ENCODE results near the gene ADAM30. TPM values are rescaled to one million over a fixed set of nuclear protein-coding genes. Genes with fewer than 3 reads are reported as not detected.

ADAM30 gene
- polyA plus RNA-seq, 1 donor from 2014 or later: not detected

GRCh38 chr1:119893827-119894700 lies 2.3 kb downstream of the ADAM30 start:
- H3K4me3 Mint-ChIP-seq: no peak overlapping the region
- peaks cover 2% of the 10 kb centered on the region for H3K27me3 Mint-ChIP-seq
- H3K27ac Mint-ChIP-seq: peak overlapping the region in 1 of 3 donors; percentile 32
- H3K9me3 Mint-ChIP-seq: peaks cover under 1 to 2% (median under 1%) of the 10 kb centered on the region in 3 donors
- peaks cover 2% of the 10 kb centered on the region for H3K36me3 Mint-ChIP-seq
- H3K4me1 Mint-ChIP-seq: no peaks in the 10 kb centered on the region

GRCh38 chr1:119893238-119893791 lies 3.0 kb downstream of the ADAM30 start:
- H3K4me3 Mint-ChIP-seq: no peak overlapping the region
- peaks cover 2 to 8% (median 3%) of the 10 kb centered on the region in 3 donors for H3K9me3 Mint-ChIP-seq
- peak overlapping the region in 1 of 3 donors; percentile 32 for H3K27ac Mint-ChIP-seq
- H3K36me3 Mint-ChIP-seq: peaks cover 3% of the 10 kb centered on the region
- H3K27me3 Mint-ChIP-seq: peaks cover 2% of the 10 kb centered on the region
- no peaks in the 10 kb centered on the region for H3K4me1 Mint-ChIP-seq

GRCh38 chr1:119891386-119891785 lies 4.9 kb downstream of the ADAM30 start:
- Mint-ChIP-seq H3K36me3 (peaks cover 3% of the 10 kb centered on the region), H3K27me3 (peaks cover 3% of the 10 kb centered on the region), H3K9me3 (peaks cover 3 to 12% (median 5%) of the 10 kb centered on the region in 3 donors), H3K4me3 (no peak overlapping the region), H3K27ac (no peak overlapping the region), H3K4me1 (no peaks in the 10 kb centered on the region)

GRCh38 chr1:119888476-119888875 lies 7.8 kb downstream of the ADAM30 start:
- Mint-ChIP-seq H3K4me3 (no peak overlapping the region), H3K4me1 (peaks cover 0 to 3% (median 0%) of the 10 kb centered on the region in 3 donors), H3K27ac (no peak overlapping the region), H3K9me3 (peaks cover 3 to 12% (median 5%) of the 10 kb centered on the region in 3 donors), H3K27me3 (peaks cover 10% of the 10 kb centered on the region), H3K36me3 (peaks cover 2% of the 10 kb centered on the region)

GRCh38 chr1:119887427-119887826 lies 8.9 kb downstream of the ADAM30 start:
- H3K9me3 Mint-ChIP-seq: peaks cover 3 to 12% (median 5%) of the 10 kb centered on the region in 3 donors
- peaks cover 0 to 3% (median 0%) of the 10 kb centered on the region in 3 donors for H3K4me1 Mint-ChIP-seq
- H3K27me3 Mint-ChIP-seq: peaks cover 9% of the 10 kb centered on the region
- no peak overlapping the region for H3K27ac Mint-ChIP-seq
- peaks cover 2% of the 10 kb centered on the region for H3K36me3 Mint-ChIP-seq
- H3K4me3 Mint-ChIP-seq: no peak overlapping the region

GRCh38 chr1:119885903-119886783 lies 10.2 kb downstream of the ADAM30 start:
- H3K4me3 Mint-ChIP-seq: no peak overlapping the region
- peaks cover 2% of the 10 kb centered on the region for H3K36me3 Mint-ChIP-seq
- H3K27ac Mint-ChIP-seq: peak overlapping the region in 1 of 3 donors; percentile 24
- peaks cover 0 to 3% (median 0%) of the 10 kb centered on the region in 3 donors for H3K4me1 Mint-ChIP-seq
- H3K27me3 Mint-ChIP-seq: peaks cover 9% of the 10 kb centered on the region
- H3K9me3 Mint-ChIP-seq: peaks cover 3 to 12% (median 5%) of the 10 kb centered on the region in 3 donors

- Mint-ChIP-seq H3K4me3 (no peak overlapping the region), H3K36me3 (peaks cover 2% of the 10 kb centered on the region), H3K4me1 (peaks cover 0 to 3% (median 0%) of the 10 kb centered on the region in 3 donors), H3K27me3 (peaks cover 9% of the 10 kb centered on the region), H3K27ac (no peak overlapping the region), H3K9me3 (peaks cover 3 to 12% (median 6%) of the 10 kb centered on the region in 3 donors)
Observed at GRCh38 chr1:119884711-119885110, 11.6 kb downstream of the ADAM30 start.

GRCh38 chr1:119883826-119884225 lies 12.5 kb downstream of the ADAM30 start:
- peaks cover 2% of the 10 kb centered on the region for H3K36me3 Mint-ChIP-seq
- H3K27ac Mint-ChIP-seq: no peak overlapping the region

GRCh38 chr1:119882132-119883049 lies 13.9 kb downstream of the ADAM30 start:
- Mint-ChIP-seq H3K27ac (no peak overlapping the region), H3K4me3 (no peak overlapping the region), H3K9me3 (peaks cover 0 to 4% (median 0%) of the 10 kb centered on the region in 3 donors), H3K4me1 (peaks cover 0 to 3% (median 0%) of the 10 kb centered on the region in 3 donors), H3K27me3 (peaks cover 8% of the 10 kb centered on the region), H3K36me3 (no peaks in the 10 kb centered on the region)

More at GRCh38 chr1:119883826-119884225, 12.5 kb downstream of the ADAM30 start:
- peaks cover 3 to 8% (median 4%) of the 10 kb centered on the region in 3 donors for H3K9me3 Mint-ChIP-seq
- peaks cover 9% of the 10 kb centered on the region for H3K27me3 Mint-ChIP-seq
- peaks cover 0 to 3% (median 0%) of the 10 kb centered on the region in 3 donors for H3K4me1 Mint-ChIP-seq
- H3K4me3 Mint-ChIP-seq: no peak overlapping the region

GRCh38 chr1:119879510-119880434 lies 16.5 kb downstream of the ADAM30 start:
- H3K27ac Mint-ChIP-seq: no peak overlapping the region
- H3K36me3 Mint-ChIP-seq: no peaks in the 10 kb centered on the region
- peaks cover 0 to 4% (median 0%) of the 10 kb centered on the region in 3 donors for H3K9me3 Mint-ChIP-seq

GRCh38 chr1:119878171-119878570 lies 18.1 kb downstream of the ADAM30 start:
- Mint-ChIP-seq H3K4me3 (no peak overlapping the region), H3K27me3 (peaks cover 4% of the 10 kb centered on the region), H3K36me3 (no peaks in the 10 kb centered on the region), H3K9me3 (peaks cover 0 to 4% (median 0%) of the 10 kb centered on the region in 3 donors), H3K4me1 (no peaks in the 10 kb centered on the region), H3K27ac (no peak overlapping the region)

More at GRCh38 chr1:119879510-119880434, 16.5 kb downstream of the ADAM30 start:
- no peak overlapping the region for H3K4me3 Mint-ChIP-seq
- peaks cover 1% of the 10 kb centered on the region for H3K27me3 Mint-ChIP-seq
- no peaks in the 10 kb centered on the region for H3K4me1 Mint-ChIP-seq

- no peaks in the 10 kb centered on the region for H3K36me3 Mint-ChIP-seq
- H3K27ac Mint-ChIP-seq: no peak overlapping the region
- no peak overlapping the region for H3K4me3 Mint-ChIP-seq
- peaks cover 15% of the 10 kb centered on the region for H3K27me3 Mint-ChIP-seq
- H3K4me1 Mint-ChIP-seq: no peaks in the 10 kb centered on the region
- no peaks in the 10 kb centered on the region for H3K9me3 Mint-ChIP-seq
Observed at GRCh38 chr1:119874186-119874585, 22.1 kb downstream of the ADAM30 start.
